HCT116 (cell line): ENCODE data around the gene TRIM14. TPM values are rescaled to one million over a fixed set of nuclear protein-coding genes. Genes with fewer than 3 reads are reported as not detected.

Experiments used
- ATAC-seq: fragments of 200-7000 bp; cut with Tn5 transposase; 2 replicates; pipeline ENCODE4 v1.9.1; 2020; ENCODE audit warnings: mild to moderate bottlenecking, moderate library complexity
- BruUV-seq: library from RNA; stranded (reverse); fragments of 400-500 nt; replicated peaks from 2 replicates; lab custom pipeline; 2021; lab: Mats Ljungman, UMichigan
- CTCF ChIA-PET: fragments of 300-600 bp; sonication (Branson Sonifier 250); formaldehyde crosslinking; loops from one replicate; lab custom pipeline; 2021; ENCODE audit warnings: antibody characterized with exemption; lab: Charles Lee
- POLR2A ChIA-PET: fragments of 300-600, 350-600 bp; sonication (Branson Sonifier 250); formaldehyde crosslinking; loops from one replicate; lab custom pipeline; 2021; ENCODE audit warnings: antibody characterized with exemption; lab: Charles Lee
- RAD21 ChIA-PET, 2 experiments: fragments of 300-600 bp; sonication (Branson Sonifier 250); formaldehyde crosslinking; loops; one replicate each; lab custom pipeline; 2023; ENCODE audit warnings: low total read pairs in 2 of 2; ENCODE audit not compliant: uncharacterized antibody in 2 of 2, unreplicated experiment in 2 of 2, low non-redundant PET in 1 of 2; lab: Charles Lee
- DNase-seq: peaks from one replicate; pipeline ENCODE4 v3.0.0-alpha.2; 2010; ENCODE audit warnings: low read depth, low spot score
- H2AFZ ChIP-seq: fragments of 200-600 bp; shearing (Covaris generic), sonication (generic); 2 replicates; pipeline ENCODE4 v1.6.1; 2017; ENCODE audit warnings: low read depth, mixed run types, mixed read lengths, antibody characterized with exemption, low read length; ENCODE audit not compliant: poor library complexity, severe bottlenecking
- H3K27ac ChIP-seq: 2 replicates; pipeline ENCODE4 v1.5.1; 2012; ENCODE audit warnings: low read depth, low read length
- H3K27me3 ChIP-seq: fragments of 200-600 bp; sonication (generic); 2 replicates; pipeline ENCODE4 v1.6.1; 2016; ENCODE audit warnings: mixed run types, low read length, mixed read lengths; ENCODE audit not compliant: insufficient read depth
- H3K36me3 ChIP-seq, 2 experiments: fragments of 200-500 bp in 1 of 2; fragments of 200-600 bp in 1 of 2; sonication (Bioruptor generic) in 1 of 2; sonication (generic) in 1 of 2; 2 replicates each; pipeline versions ENCODE4 v1.5.1 to v1.6.1; 2014 to 2016; ENCODE audit warnings: low read length in 2 of 2, inconsistent platforms in 1 of 2, mixed read lengths in 1 of 2, mixed run types in 1 of 2; ENCODE audit not compliant: insufficient read depth in 2 of 2, control insufficient read depth in 1 of 2
- H3K4me1 ChIP-seq, 2 experiments: fragments of 200-600 bp in 1 of 2; sonication (generic) in 1 of 2; 2 replicates each; pipeline versions ENCODE4 v1.5.1 to v1.6.1; 2012 to 2017; ENCODE audit warnings: low read length in 2 of 2, inconsistent platforms in 1 of 2, mild to moderate bottlenecking in 1 of 2, mixed read lengths in 1 of 2, mixed run types in 1 of 2, moderate library complexity in 1 of 2; ENCODE audit not compliant: insufficient read depth in 2 of 2, control insufficient read depth in 1 of 2
- H3K4me2 ChIP-seq: fragments of 200-600 bp; sonication (generic); 2 replicates; pipeline ENCODE4 v1.6.1; 2017; ENCODE audit warnings: mixed run types, low read length, mixed read lengths
- H3K4me3 ChIP-seq, 2 experiments: fragments of 200-600 bp in 1 of 2; sonication (generic) in 1 of 2; replicated peaks in 1 of 2; 2 replicates each; pipeline ENCODE4 v1.5.1; 2011 to 2016; ENCODE audit warnings: low read length in 2 of 2, control low read depth in 1 of 2, low read depth in 1 of 2, mild to moderate bottlenecking in 1 of 2, mixed read lengths in 1 of 2, mixed run types in 1 of 2
- H3K79me2 ChIP-seq: fragments of 200-600 bp; sonication (generic); 2 replicates; pipeline ENCODE4 v1.6.1; 2017; ENCODE audit warnings: mild to moderate bottlenecking, mixed run types, low read length, moderate library complexity, mixed read lengths; ENCODE audit not compliant: insufficient read depth
- H3K9ac ChIP-seq: fragments of 200-600 bp; sonication (generic); 2 replicates; pipeline ENCODE4 v1.6.1; 2016; ENCODE audit warnings: low read length, mixed read lengths
- H3K9me2 ChIP-seq: fragments of 200-600 bp; sonication (generic), shearing (Covaris generic); 2 replicates; pipeline ENCODE4 v1.6.1; 2017; ENCODE audit warnings: mixed run types, mild to moderate bottlenecking, moderate library complexity; ENCODE audit not compliant: insufficient read depth
- H3K9me3 ChIP-seq, 2 experiments: fragments of 200-500 bp in 1 of 2; fragments of 200-600 bp in 1 of 2; sonication (Bioruptor generic) in 1 of 2; sonication (generic) in 1 of 2; 2 replicates each; pipeline ENCODE4 v1.6.1; 2014 to 2017; ENCODE audit warnings: low read length in 2 of 2, mixed read lengths in 2 of 2, inconsistent platforms in 1 of 2, low read depth in 1 of 2, mild to moderate bottlenecking in 1 of 2, mixed run types in 1 of 2, moderate library complexity in 1 of 2; ENCODE audit not compliant: control insufficient read depth in 1 of 2, insufficient read depth in 1 of 2
- H4K20me1 ChIP-seq: fragments of 200-600 bp; sonication (generic), shearing (Covaris generic); 2 replicates; pipeline ENCODE4 v1.6.1; 2017; ENCODE audit warnings: mixed run types, mild to moderate bottlenecking, moderate library complexity; ENCODE audit not compliant: insufficient read depth
- CBX3 ChIP-seq: IDR thresholded peaks from 2 replicates; pipeline ENCODE4 v1.6.1; 2012; ENCODE audit warnings: low read depth
- CEBPB ChIP-seq: IDR thresholded peaks from 2 replicates; pipeline ENCODE4 v1.6.1; 2012; ENCODE audit warnings: low read depth
- EGR1 ChIP-seq: IDR thresholded peaks from 2 replicates; pipeline ENCODE4 v1.6.1; 2012; ENCODE audit warnings: low read depth
- ELF1 ChIP-seq: IDR thresholded peaks from 2 replicates; pipeline ENCODE4 v1.6.1; 2012; ENCODE audit warnings: low read depth, borderline replicate concordance
- EZH2phosphoT487 ChIP-seq: fragments of 200-600 bp; IDR thresholded peaks from 2 replicates; pipeline ENCODE4 v1.6.1; 2018; ENCODE audit warnings: antibody characterized with exemption, borderline replicate concordance
- FOSL1 ChIP-seq: IDR thresholded peaks from 2 replicates; pipeline ENCODE4 v1.6.1; 2012; ENCODE audit warnings: low read depth
- JUND ChIP-seq: IDR thresholded peaks from 2 replicates; pipeline ENCODE4 v1.6.1; 2012
- MAX ChIP-seq: IDR thresholded peaks from 2 replicates; pipeline ENCODE4 v1.6.1; 2012
- POLR2A ChIP-seq: IDR thresholded peaks from 2 replicates; pipeline ENCODE4 v1.7.0; 2011; ENCODE audit warnings: borderline replicate concordance; ENCODE audit not compliant: insufficient read depth, insufficient read length; ENCODE audit errors: extremely low read depth
- POLR2AphosphoS5 ChIP-seq: IDR thresholded peaks from 2 replicates; pipeline ENCODE4 v1.6.1; 2011; ENCODE audit warnings: mild to moderate bottlenecking, low read depth, low read length, moderate library complexity
- RAD21 ChIP-seq: IDR thresholded peaks from 2 replicates; pipeline ENCODE4 v1.6.1; 2012; ENCODE audit warnings: low read depth, mild to moderate bottlenecking
- REST ChIP-seq: IDR thresholded peaks from 2 replicates; pipeline ENCODE4 v1.6.1; 2012; ENCODE audit warnings: low read depth
- SIN3A ChIP-seq: IDR thresholded peaks from 2 replicates; pipeline ENCODE4 v1.6.1; 2012; ENCODE audit warnings: low read depth
- SP1 ChIP-seq: IDR thresholded peaks from 2 replicates; pipeline ENCODE4 v1.6.1; 2012; ENCODE audit warnings: low read depth
- SRF ChIP-seq: IDR thresholded peaks from 2 replicates; pipeline ENCODE4 v1.6.1; 2012; ENCODE audit warnings: low read depth
- TCF7L2 ChIP-seq: IDR thresholded peaks from 2 replicates; pipeline ENCODE4 v1.7.0; 2011; ENCODE audit warnings: borderline replicate concordance, inconsistent platforms; ENCODE audit not compliant: insufficient read depth, insufficient read length; ENCODE audit errors: extremely low read depth
- ZFX ChIP-seq: fragments of 450-650 bp; IDR thresholded peaks from 2 replicates; pipeline ENCODE4 v1.6.1; 2017
- ZNF274 ChIP-seq: fragments of 200-500 bp; sonication (Bioruptor generic); IDR thresholded peaks from 2 replicates; pipeline ENCODE4 v1.6.1; 2014; ENCODE audit warnings: mild to moderate bottlenecking, low read depth, low read length, inconsistent platforms
- intact Hi-C: fragments of 100-400 bp; cut with micrococcal nuclease; formaldehyde crosslinking; loops from 2 replicates; pipeline ENCODE4 v1.10.0; 2022
- total RNA-seq: library from RNA; stranded (reverse); gene quantifications from one replicate; pipeline ENCODE4 v1.2.1, GENCODE V29; 2021; ENCODE audit not compliant: unreplicated experiment
- TF ChIP-seq, protein P1 (sequence below), 3 experiments: fragments of 200-600 bp in 1 of 3; sonication (generic) in 1 of 3; IDR thresholded peaks in 2 of 3; conservative IDR thresholded peaks in 1 of 3; 2 replicates each; pipeline ENCODE4 v1.5.1; 2012 to 2017; ENCODE audit warnings: low read depth in 2 of 3, low read length in 2 of 3, antibody characterized with exemption in 1 of 3, borderline replicate concordance in 1 of 3, control low read depth in 1 of 3, mild to moderate bottlenecking in 1 of 3, mixed read lengths in 1 of 3, mixed run types in 1 of 3, moderate library complexity in 1 of 3; ENCODE audit not compliant: insufficient read depth in 1 of 3
- TF ChIP-seq, protein P2 (sequence below): IDR thresholded peaks from 2 replicates; pipeline ENCODE4 v1.6.1; 2012

Gene TRIM14
- total RNA-seq, 1 experiment from 2014 or later, result 24.4 TPM

DNA sequence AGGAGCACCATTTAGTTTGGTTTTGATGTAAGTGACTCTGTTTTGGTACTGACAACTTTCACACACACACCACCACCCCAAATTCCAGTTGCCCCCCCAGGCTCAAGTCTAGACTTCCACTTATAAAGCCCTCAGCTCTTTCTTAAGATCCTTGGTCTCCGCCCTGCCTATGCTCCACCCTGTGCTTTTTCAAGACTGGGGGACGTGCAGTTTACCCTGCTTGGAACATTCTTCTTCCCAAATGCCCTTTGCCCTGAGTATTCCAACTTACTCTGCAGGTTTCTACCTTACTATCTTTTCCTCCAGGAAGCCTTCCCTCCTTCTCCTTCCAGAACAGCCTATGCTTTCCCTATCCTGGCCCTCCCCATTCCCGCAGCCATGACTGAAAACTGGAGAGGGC lies 1.5 kb upstream of the TRIM14 start:
- H3K4me2 ChIP-seq, result no peak overlapping the region
- RAD21 ChIA-PET, result no interaction called here
- H4K20me1 ChIP-seq, result no peaks in the 10 kb centered on the region
- no peak overlapping the region for H2AFZ ChIP-seq
- no peak overlapping the region for H3K27ac ChIP-seq
- intact Hi-C loops, result no loop called here
- no peak overlapping the region for H3K4me3 ChIP-seq
- H3K9me3 ChIP-seq, result no peaks in the 10 kb centered on the region
- no peak for DNase-seq
- no TSS peak for BruUV-seq
- TF ChIP-seq POLR2AphosphoS5, result no peak
- TF ChIP-seq, protein P1, sequence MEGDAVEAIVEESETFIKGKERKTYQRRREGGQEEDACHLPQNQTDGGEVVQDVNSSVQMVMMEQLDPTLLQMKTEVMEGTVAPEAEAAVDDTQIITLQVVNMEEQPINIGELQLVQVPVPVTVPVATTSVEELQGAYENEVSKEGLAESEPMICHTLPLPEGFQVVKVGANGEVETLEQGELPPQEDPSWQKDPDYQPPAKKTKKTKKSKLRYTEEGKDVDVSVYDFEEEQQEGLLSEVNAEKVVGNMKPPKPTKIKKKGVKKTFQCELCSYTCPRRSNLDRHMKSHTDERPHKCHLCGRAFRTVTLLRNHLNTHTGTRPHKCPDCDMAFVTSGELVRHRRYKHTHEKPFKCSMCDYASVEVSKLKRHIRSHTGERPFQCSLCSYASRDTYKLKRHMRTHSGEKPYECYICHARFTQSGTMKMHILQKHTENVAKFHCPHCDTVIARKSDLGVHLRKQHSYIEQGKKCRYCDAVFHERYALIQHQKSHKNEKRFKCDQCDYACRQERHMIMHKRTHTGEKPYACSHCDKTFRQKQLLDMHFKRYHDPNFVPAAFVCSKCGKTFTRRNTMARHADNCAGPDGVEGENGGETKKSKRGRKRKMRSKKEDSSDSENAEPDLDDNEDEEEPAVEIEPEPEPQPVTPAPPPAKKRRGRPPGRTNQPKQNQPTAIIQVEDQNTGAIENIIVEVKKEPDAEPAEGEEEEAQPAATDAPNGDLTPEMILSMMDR (IDR thresholded peaks at IDR 0.05 in 2 of 3, conservative IDR thresholded peaks at IDR 0.05 in 1 of 3; ENCODE audit: borderline replicate concordance in 1 of 3, insufficient read depth in 1 of 3, low read depth in 2 of 3, low read length in 2 of 3), result no peak
- TF ChIP-seq POLR2A, result no peak
- TF ChIP-seq, protein P2, sequence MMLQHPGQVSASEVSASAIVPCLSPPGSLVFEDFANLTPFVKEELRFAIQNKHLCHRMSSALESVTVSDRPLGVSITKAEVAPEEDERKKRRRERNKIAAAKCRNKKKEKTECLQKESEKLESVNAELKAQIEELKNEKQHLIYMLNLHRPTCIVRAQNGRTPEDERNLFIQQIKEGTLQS, result no peak
- TF ChIP-seq REST, result no peak
- TF ChIP-seq RAD21, result no peak
- TF ChIP-seq ZFX, result no peak
- TF ChIP-seq ELF1, result no peak
- no peak for TF ChIP-seq MAX
- no peak for TF ChIP-seq SRF
- TF ChIP-seq TCF7L2, result no peak
- no peak for TF ChIP-seq EGR1
- TF ChIP-seq CEBPB, result no peak
- TF ChIP-seq CBX3, result no peak
- no peak for TF ChIP-seq JUND
- TF ChIP-seq EZH2phosphoT487, result no peak
- no peak for TF ChIP-seq SIN3A
- TF ChIP-seq FOSL1, result no peak
- no peak for TF ChIP-seq SP1
- no peak for TF ChIP-seq ZNF274
- no peaks in the 10 kb centered on the region for H3K9me2 ChIP-seq
- no peaks in the 10 kb centered on the region for H3K79me2 ChIP-seq
- no peak overlapping the region for H3K9ac ChIP-seq
- H3K4me1 ChIP-seq, result peaks cover 8 to 33% of the 10 kb centered on the region in 2 experiments; a peak in 3 of 4 replicates
- no peaks in the 10 kb centered on the region for H3K36me3 ChIP-seq
- no peaks in the 10 kb centered on the region for H3K27me3 ChIP-seq
- no peak for ATAC-seq
- POLR2A ChIA-PET, result no interaction called here
- CTCF ChIA-PET, result interaction anchor here (1.4 kb wide), 1 partner anchor 142 kb away, joined by 3 read pairs; no protein-coding TSS in a partner anchor
